ENCODE data around the gene RNF152.
"Not testable (repeated sequence)": the region's sequence is repeated elsewhere in the genome, so short reads cannot be mapped to it uniquely, and the experiment has no call there.

Gene RNF152

DNA sequence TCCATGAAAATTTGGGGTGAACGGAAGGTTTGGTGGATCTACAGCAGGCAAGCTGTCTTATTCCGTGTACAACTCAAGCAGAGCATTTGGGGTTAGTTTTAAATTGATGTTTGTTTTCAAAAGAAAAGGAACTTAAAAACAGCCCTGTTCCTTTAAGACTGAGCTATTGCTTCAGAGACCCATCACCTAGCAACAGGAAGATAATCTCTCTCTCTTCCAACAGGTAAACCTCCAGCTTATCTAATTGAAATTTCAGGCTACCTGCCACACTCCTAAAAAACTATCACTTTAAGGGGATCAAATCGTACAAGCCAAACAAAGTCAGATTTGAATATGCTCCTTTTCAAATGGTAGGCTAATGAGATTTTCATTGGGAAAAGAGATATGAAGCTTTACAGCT lies 101.8 kb downstream of the RNF152 start:
- Histone ChIP-seq H3K4me1 (ENCODE audit: insufficient read depth, low read length) (no peaks in the 10 kb centered on the region), H3K36me3 (ENCODE audit: insufficient read depth, low read length) (no peaks in the 10 kb centered on the region), H3K9ac (ENCODE audit: low read depth, low read length) (no peak overlapping the region), H3K9me3 (ENCODE audit: control insufficient read depth, insufficient read depth, low read length) (no peaks in the 10 kb centered on the region)

DNA sequence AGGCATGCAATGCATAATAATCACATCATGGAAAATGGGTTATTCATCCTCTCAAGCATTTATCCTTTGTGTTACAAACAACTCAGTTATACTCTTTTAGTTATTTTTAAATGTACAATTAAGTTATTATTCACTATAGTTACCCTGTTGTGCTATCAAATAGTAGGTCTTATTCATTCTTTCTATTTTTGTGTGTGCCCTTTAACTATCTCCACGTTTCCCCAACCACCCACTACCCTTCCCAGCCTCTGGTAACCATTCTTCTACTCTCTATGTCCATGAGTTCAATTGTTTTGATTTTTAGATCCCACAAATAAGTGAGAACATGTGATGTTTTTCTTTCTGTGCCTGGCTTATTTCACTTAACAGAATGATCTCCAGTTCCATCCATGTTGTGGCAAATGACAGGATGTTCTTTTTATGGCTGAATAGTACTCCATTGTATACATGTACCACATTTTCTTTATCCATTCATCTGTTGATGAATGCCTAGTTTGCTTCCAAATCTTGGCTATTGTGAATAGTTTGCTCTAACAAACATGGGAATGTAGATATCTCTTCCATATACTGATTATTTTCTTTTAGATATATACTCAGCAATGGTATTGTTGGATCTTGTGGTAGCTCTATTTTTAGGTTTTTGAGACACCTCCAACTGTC lies 105.7 kb downstream of the RNF152 start:
- not testable (repeated sequence) for H3K4me1 ChIP-seq (ENCODE audit: insufficient read depth, low read length); H3K9me3 ChIP-seq (ENCODE audit: control insufficient read depth, insufficient read depth, low read length); H3K36me3 ChIP-seq (ENCODE audit: insufficient read depth, low read length); H3K9ac ChIP-seq (ENCODE audit: low read depth, low read length)

DNA sequence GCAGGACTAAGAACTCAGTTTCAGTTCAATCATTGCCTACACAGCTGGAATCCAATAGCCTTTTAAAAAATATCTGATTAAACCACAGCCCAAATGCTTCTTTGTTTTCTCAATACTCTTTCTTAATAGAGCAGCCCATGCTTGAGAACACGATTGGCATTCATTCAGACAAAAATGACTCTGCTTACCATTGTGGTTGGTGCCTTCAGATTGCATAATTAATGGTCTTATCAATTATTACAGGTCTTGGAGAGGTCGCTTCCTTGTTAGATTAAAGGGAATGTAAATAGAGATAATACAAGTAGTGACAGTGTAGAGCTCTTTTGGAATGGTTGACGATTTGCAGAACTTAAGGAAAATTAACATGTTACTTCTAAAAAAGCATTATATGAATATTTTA lies 107.2 kb downstream of the RNF152 start:
- no peaks in the 10 kb centered on the region for H3K36me3 ChIP-seq (ENCODE audit: insufficient read depth, low read length)
- H3K9me3 ChIP-seq (ENCODE audit: control insufficient read depth, insufficient read depth, low read length), result no peaks in the 10 kb centered on the region
- no peak overlapping the region for H3K9ac ChIP-seq (ENCODE audit: low read depth, low read length)
- H3K4me1 ChIP-seq (ENCODE audit: insufficient read depth, low read length), result no peaks in the 10 kb centered on the region

DNA sequence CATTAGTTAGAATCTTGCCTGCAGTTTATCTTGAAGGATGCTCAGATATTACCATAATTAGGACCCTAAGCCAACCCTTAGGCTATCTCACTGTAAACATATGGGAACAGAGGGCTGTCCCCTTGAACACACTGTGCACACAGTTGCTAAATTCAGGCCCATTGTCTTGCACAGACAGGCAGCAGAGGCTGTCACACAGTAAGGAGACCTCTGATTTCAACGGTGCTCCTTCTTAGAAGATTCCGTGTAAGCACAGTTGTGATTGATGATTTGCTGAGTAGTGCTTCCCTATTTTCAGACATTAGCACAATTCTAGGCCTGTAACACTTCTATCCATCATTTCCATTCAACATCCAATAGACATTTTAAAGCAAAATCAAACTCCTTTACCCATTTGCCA lies 108.0 kb downstream of the RNF152 start:
- no peaks in the 10 kb centered on the region for H3K9me3 ChIP-seq (ENCODE audit: control insufficient read depth, insufficient read depth, low read length)
- H3K9ac ChIP-seq (ENCODE audit: low read depth, low read length), result no peak overlapping the region
- no peaks in the 10 kb centered on the region for H3K36me3 ChIP-seq (ENCODE audit: insufficient read depth, low read length)
- no peaks in the 10 kb centered on the region for H3K4me1 ChIP-seq (ENCODE audit: insufficient read depth, low read length)

DNA sequence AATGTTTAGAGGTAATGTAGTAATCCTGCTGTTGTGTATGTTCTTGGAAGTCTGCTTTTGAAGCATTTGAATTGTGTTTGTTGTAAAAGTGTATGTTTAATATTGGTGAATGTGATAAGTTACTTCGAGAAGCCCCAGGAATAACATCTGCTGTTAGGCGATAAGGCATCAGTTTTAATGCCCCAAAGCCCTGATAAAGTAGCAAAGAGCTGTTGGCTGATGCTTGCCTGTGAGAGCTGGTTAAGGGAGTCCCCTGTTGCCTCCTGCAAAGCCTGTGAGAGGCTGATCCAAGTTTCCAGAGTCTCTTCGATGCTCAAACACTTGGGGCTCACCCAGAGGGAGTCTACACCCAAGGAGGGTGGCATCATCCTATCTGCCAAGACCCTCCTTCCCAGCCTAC lies 110.3 kb downstream of the RNF152 start:
- no peaks in the 10 kb centered on the region for H3K4me1 ChIP-seq (ENCODE audit: insufficient read depth, low read length)
- H3K9ac ChIP-seq (ENCODE audit: low read depth, low read length), result no peak overlapping the region
- H3K36me3 ChIP-seq (ENCODE audit: insufficient read depth, low read length), result no peaks in the 10 kb centered on the region
- H3K9me3 ChIP-seq (ENCODE audit: control insufficient read depth, insufficient read depth, low read length), result no peaks in the 10 kb centered on the region

DNA sequence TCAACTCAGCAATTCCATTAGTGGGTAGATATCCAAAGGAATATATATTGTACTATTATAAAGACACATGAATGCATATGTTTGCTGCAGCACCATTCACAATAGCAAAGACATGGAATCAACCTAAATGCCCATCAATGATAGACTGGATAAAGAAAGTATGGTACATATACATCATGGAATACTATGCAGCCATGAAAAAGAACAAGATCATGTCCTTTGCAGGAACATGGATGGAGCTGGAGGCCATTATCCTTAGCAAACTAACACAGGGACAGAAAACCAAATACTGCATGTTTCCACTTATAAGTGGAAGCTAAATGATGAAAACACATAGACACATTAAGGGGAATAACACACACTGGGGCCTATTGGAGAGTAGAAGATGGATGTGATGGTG lies 116.6 kb downstream of the RNF152 start:
- H3K9ac ChIP-seq (ENCODE audit: low read depth, low read length); H3K9me3 ChIP-seq (ENCODE audit: control insufficient read depth, insufficient read depth, low read length); H3K4me1 ChIP-seq (ENCODE audit: insufficient read depth, low read length); H3K36me3 ChIP-seq (ENCODE audit: insufficient read depth, low read length): not testable (repeated sequence)

DNA sequence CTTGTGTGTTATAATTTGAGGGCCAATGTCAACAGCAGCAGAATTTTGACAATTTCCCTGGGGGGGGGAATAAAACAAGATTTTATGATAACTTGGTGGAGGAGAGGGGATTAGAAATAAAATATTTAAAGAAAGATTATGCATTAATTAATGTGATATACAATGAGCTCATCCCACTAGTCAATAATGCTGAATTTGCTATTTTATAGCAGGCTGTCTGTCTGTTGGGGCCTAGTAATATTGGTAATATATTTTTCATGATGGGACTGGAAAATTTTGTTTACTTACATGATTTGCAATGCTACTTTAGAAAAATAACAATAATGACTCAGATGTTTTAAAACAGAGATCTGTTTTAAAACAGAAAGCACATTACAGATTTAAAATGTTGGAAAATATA lies 118.0 kb downstream of the RNF152 start:
- Histone ChIP-seq H3K9ac (ENCODE audit: low read depth, low read length) (no peak overlapping the region), H3K36me3 (ENCODE audit: insufficient read depth, low read length) (no peaks in the 10 kb centered on the region), H3K9me3 (ENCODE audit: control insufficient read depth, insufficient read depth, low read length) (no peaks in the 10 kb centered on the region), H3K4me1 (ENCODE audit: insufficient read depth, low read length) (no peaks in the 10 kb centered on the region)

DNA sequence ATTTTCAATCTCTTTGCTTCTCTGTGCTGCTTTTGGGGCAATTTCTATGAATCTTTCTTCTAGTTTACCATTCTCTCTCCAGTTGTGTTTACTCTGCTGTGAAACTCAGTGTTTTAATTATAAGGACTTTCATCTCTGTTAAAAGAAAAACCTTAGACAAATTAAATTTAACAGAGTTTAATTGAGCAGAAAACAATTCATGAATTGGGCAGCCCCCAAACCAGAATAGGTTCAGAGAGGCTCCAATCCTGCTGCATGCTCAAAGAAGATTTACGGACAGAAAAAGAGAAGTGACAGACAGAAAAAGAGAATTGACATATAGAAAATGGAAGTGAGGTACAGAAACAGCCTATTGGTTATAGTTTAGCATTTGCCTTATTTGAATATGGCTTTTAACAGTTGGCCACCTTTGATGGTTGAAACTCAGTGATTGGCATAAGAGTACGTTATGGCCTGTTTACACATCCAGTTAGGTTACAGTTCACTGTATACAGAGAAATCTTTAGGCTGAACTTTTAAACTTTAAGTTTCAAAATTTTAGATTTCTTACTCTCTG lies 120.4 kb downstream of the RNF152 start:
- Histone ChIP-seq H3K9ac (ENCODE audit: low read depth, low read length) (no peak overlapping the region), H3K9me3 (ENCODE audit: control insufficient read depth, insufficient read depth, low read length) (no peaks in the 10 kb centered on the region; the same call in 1 of the 2 replicates), H3K36me3 (ENCODE audit: insufficient read depth, low read length) (no peaks in the 10 kb centered on the region), H3K4me1 (ENCODE audit: insufficient read depth, low read length) (no peaks in the 10 kb centered on the region)

DNA sequence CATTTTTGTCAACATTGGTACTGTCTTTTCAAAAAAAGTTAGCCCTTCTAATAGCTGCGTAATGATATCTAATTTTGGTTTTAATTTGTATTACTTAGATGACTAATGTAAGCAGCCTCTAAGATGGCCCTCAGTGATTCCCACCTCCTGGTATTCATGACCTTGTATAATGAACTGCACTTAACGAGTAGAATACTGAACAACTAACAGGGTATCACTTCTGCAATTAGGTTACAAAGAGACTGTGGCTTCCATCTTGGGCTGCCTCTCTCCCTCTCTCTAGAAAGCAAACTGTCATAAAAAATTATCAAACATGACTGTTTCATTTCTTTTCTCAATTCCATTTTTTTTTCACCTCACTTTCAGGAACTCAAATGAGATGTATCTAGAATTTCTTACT lies 120.9 kb downstream of the RNF152 start:
- Histone ChIP-seq H3K4me1 (ENCODE audit: insufficient read depth, low read length) (no peaks in the 10 kb centered on the region), H3K9ac (ENCODE audit: low read depth, low read length) (no peak overlapping the region), H3K36me3 (ENCODE audit: insufficient read depth, low read length) (no peaks in the 10 kb centered on the region), H3K9me3 (ENCODE audit: control insufficient read depth, insufficient read depth, low read length) (no peaks in the 10 kb centered on the region; the same call in 1 of the 2 replicates)

DNA sequence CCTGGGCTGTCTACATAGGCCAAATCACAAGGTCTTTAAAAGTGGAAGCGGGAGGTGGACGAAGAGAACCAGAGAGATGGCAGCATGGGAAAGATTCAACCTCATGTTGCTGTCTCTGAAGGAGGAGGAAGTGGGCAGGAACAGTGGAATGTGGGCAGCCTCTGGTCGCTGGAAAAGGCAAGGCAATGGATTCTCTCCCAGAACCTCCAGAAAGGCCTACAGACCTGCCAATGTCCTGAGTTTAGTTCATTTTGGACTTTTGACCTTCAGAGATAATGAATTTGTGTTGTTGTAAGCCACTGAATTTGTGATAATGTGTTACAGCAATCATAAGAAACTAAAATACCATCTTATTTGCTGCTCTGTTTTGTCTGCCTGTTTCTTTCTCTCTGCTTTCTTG lies 122.5 kb downstream of the RNF152 start:
- H3K4me1 ChIP-seq (ENCODE audit: insufficient read depth, low read length), result peaks cover 2% of the 10 kb centered on the region
- H3K36me3 ChIP-seq (ENCODE audit: insufficient read depth, low read length), result no peaks in the 10 kb centered on the region
- no peaks in the 10 kb centered on the region; the same call in 1 of the 2 replicates for H3K9me3 ChIP-seq (ENCODE audit: control insufficient read depth, insufficient read depth, low read length)
- H3K9ac ChIP-seq (ENCODE audit: low read depth, low read length), result no peak overlapping the region

DNA sequence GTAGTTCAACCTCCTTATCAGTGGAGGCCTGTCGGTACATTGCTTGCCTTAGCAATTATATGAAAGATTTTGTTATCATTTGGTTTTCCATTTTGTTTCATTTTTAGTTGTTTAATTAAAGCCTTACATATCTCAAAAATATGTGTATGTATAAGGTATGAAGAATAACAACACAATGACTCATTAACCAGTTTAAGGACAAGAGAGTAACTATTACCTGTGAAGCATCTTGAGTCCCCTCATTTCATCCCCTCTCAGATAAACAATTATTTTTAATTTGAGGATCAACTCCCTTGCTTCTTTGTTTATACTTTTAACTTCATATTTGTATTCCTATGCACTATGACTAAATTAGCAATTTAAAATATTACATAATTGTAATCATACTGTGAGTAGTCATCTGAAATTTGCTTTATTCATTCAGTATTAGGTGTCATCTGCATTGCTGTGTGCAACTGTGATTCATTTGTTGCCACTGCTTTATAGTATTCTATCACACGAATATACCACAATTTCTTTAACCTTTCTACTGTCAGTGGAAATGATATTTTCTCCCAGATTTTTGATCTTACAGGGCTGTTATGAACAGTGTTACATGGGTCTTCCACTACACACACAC lies 126.4 kb downstream of the RNF152 start:
- H3K9ac ChIP-seq (ENCODE audit: low read depth, low read length), result no peak overlapping the region
- H3K9me3 ChIP-seq (ENCODE audit: control insufficient read depth, insufficient read depth, low read length), result no peaks in the 10 kb centered on the region; the same call in 1 of the 2 replicates
- no peaks in the 10 kb centered on the region for H3K36me3 ChIP-seq (ENCODE audit: insufficient read depth, low read length)
- peaks cover 11% of the 10 kb centered on the region for H3K4me1 ChIP-seq (ENCODE audit: insufficient read depth, low read length)

DNA sequence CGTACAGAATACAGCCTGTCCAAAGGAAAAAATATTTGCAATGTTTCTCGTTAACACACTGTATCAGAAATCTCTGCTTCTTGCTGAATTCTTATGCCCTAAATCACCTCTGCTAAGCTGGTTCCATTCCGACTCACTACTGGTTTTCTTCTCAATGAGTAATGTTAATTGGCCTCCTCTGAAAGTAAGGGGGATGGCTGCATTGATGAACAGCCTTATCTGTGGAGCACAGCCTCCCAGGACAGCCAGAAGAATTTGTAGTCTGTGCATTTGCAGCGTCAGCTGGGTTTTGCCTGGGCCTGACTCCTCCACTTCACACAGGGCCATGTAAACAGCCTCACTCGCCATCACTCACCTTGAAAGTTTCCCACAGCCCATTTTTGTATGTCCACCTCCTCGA lies 127.7 kb downstream of the RNF152 start:
- no peaks in the 10 kb centered on the region for H3K36me3 ChIP-seq (ENCODE audit: insufficient read depth, low read length)

DNA sequence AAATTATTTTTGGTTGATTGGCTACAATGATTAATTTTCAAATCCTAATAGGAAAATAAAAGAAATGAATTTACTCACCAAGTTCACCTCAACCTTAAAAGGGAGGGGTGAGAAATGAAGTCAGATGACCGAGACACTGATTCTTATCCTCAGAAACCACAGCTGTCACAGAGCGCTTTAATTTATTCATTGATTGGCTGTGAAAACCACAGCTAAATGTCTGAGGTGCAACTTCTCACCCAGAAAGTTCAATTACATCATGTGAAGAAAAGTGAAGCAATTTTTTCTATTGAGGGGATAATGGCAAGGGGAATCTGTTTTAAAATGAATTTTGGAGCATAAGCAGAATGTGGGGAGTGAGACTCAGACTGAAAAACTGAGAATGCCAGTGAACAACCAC lies 128.4 kb downstream of the RNF152 start:
- Histone ChIP-seq H3K9me3 (ENCODE audit: control insufficient read depth, insufficient read depth, low read length) (no peaks in the 10 kb centered on the region; the same call in 1 of the 2 replicates), H3K36me3 (ENCODE audit: insufficient read depth, low read length) (no peaks in the 10 kb centered on the region), H3K4me1 (ENCODE audit: insufficient read depth, low read length) (peaks cover 11% of the 10 kb centered on the region), H3K9ac (ENCODE audit: low read depth, low read length) (no peak overlapping the region)

More for the DNA sequence above, 127.7 kb downstream of the RNF152 start:
- Histone ChIP-seq H3K4me1 (ENCODE audit: insufficient read depth, low read length) (peaks cover 11% of the 10 kb centered on the region), H3K9me3 (ENCODE audit: control insufficient read depth, insufficient read depth, low read length) (no peaks in the 10 kb centered on the region; the same call in 1 of the 2 replicates), H3K9ac (ENCODE audit: low read depth, low read length) (no peak overlapping the region)

DNA sequence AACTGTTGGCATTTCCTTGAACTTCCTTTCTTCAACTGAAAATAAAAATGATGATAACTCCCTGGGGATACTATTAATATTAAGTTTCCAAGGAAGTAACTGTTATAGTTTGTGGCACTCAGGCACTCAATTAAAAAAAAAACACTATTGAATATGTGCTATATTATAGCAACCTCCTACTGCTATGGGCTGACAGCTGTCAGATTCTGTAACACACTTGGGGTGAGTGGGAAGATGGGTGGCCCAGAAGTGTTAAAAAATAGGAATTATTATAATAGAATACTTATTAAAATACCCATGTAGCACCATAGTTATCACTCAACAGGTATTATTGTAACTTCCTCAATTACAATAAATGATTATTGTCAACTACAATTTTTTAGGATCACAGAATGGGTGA lies 130.9 kb downstream of the RNF152 start:
- H3K9me3 ChIP-seq (ENCODE audit: control insufficient read depth, insufficient read depth, low read length), result no peaks in the 10 kb centered on the region

More for the DNA sequence above, 130.9 kb downstream of the RNF152 start:
- no peak overlapping the region for H3K9ac ChIP-seq (ENCODE audit: low read depth, low read length)
- H3K4me1 ChIP-seq (ENCODE audit: insufficient read depth, low read length), result peaks cover 11% of the 10 kb centered on the region
- no peaks in the 10 kb centered on the region for H3K36me3 ChIP-seq (ENCODE audit: insufficient read depth, low read length)

Measured in ES-I3 (cell line).